ENCODE results near the gene ZNF485. TPM values are rescaled to one million over a fixed set of nuclear protein-coding genes. Genes with fewer than 3 reads are reported as not detected.
"Not testable (repeated sequence)": the region's sequence is repeated elsewhere in the genome, so short reads cannot be mapped to it uniquely, and the experiment has no call there.

ZNF485 gene
- total RNA-seq, 2 experiments from 2014 or later: 4.1 to 4.7 TPM

DNA sequence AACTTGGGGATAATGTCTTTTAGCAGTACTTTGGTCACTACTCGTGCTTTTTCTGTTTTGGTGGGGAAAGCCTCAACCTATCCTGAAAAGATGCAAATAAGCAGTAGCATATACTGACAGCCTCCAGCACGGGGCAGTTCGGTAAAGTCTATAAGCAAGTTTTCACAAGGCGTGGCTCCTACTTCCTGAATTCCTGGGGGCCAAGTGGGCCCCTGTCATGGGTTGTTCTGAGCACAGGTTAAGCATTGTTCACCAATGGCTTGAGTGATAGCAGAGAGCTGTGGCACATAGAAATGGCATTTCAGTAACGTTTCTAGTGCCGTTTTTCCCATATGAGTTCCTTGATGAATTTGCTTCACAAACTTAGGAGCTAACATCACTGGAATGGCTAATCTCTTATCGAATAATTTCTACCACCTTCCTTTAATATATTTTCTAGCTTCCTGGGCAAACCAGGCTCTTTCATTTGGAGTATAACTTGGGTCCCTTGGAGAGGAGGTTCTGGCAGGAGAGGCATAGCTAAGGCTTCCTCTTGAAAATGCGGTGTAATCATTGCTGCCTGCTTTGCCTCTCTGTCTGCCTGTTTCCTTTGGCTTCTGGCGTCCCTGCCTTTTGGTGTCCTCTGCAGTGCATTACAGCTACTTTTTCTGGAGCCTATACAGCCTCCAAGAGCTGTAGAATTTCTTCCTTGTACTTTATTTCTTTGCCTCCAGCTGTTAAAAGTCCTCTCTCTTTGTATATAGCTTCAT lies 20.1 kb upstream of the ZNF485 start:
- ChIA-PET POLR2A (no interaction called here), CTCF (no interaction called here)
- Mint-ChIP-seq H3K27me3 (peaks cover 7% of the 10 kb centered on the region), H3K27ac (no peak overlapping the region), H3K9me3 (peaks cover 4% of the 10 kb centered on the region), H3K36me3 (no peaks in the 10 kb centered on the region), H3K4me3 (no peak overlapping the region), H3K4me1 (ENCODE audit: low read depth) (no peaks in the 10 kb centered on the region)
- DNase-seq: no peak
- intact Hi-C loops (cut with micrococcal nuclease): no loop called here

DNA sequence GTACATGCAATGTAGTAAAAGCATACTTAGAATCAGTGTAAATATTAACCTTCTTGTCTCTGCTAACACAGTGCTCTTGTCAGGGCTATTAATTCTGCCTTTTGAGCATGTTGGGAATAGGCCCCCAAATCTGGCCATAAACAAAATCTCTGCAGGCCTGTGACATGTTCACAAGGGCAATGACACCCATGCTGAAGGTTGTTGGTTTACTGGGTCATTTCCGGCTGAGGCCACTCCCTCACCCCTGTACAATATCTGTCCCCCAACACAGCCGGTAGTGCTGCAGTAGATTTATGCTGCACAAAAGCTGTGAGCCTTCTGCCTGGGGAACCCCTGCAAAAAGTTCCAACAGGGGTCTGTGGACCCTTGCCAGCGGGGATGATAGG lies 19.5 kb upstream of the ZNF485 start:
- DNase-seq; H3K4me1 Mint-ChIP-seq (ENCODE audit: low read depth); CTCF ChIA-PET; H3K4me3 Mint-ChIP-seq; H3K9me3 Mint-ChIP-seq; H3K27ac Mint-ChIP-seq; H3K36me3 Mint-ChIP-seq; POLR2A ChIA-PET; H3K27me3 Mint-ChIP-seq; intact Hi-C loops (cut with micrococcal nuclease): not testable (repeated sequence)

- H3K27ac Mint-ChIP-seq: no peak overlapping the region
- DNase-seq: no peak
- peaks cover 20% of the 10 kb centered on the region for H3K4me1 Mint-ChIP-seq (ENCODE audit: low read depth)
- peaks cover 9% of the 10 kb centered on the region for H3K36me3 Mint-ChIP-seq
- no peak overlapping the region for H3K4me3 Mint-ChIP-seq
- intact Hi-C loops (cut with micrococcal nuclease): no loop called here
- H3K9me3 Mint-ChIP-seq: peaks cover 22% of the 10 kb centered on the region
- ChIA-PET POLR2A (no interaction called here), CTCF (no interaction called here)
- H3K27me3 Mint-ChIP-seq: peaks cover 8% of the 10 kb centered on the region
Observed at GRCh38 chr10:43591303-43591904, 14.8 kb upstream of the ZNF485 start.

- CTCF ChIA-PET: no interaction called here
- POLR2A ChIA-PET: interaction anchor here (0.5 to 1.4 kb wide), 3 partner anchors 11 to 186 kb away, joined by 3 to 7 read pairs (median 3); partner anchors contain the start of gene ZNF485
- H3K27ac Mint-ChIP-seq: no peak overlapping the region
Observed at GRCh38 chr10:43594944-43595589, 11.2 kb upstream of the ZNF485 start.

GRCh38 chr10:43595739-43596298 lies 10.4 kb upstream of the ZNF485 start:
- Mint-ChIP-seq H3K36me3 (peaks cover 9% of the 10 kb centered on the region), H3K27me3 (peaks cover 2% of the 10 kb centered on the region), H3K27ac (peak overlapping the region; percentile 10), H3K4me3 (peak overlapping the region; percentile 0), H3K9me3 (peaks cover 19% of the 10 kb centered on the region), H3K4me1 (ENCODE audit: low read depth) (peaks cover 23% of the 10 kb centered on the region)
- DNase-seq: peak; percentile 66
- CTCF ChIA-PET: no interaction called here
- intact Hi-C loops (cut with micrococcal nuclease): loop anchor here (1.0 to 5.0 kb wide), 3 partner anchors 10 to 454 kb away; partner anchors contain the start of gene ZNF485
- POLR2A ChIA-PET: interaction anchor here (0.5 to 1.4 kb wide), 4 partner anchors 11 to 186 kb away, joined by 3 to 7 read pairs (median 3); partner anchors contain the start of gene ZNF485

More at GRCh38 chr10:43594944-43595589, 11.2 kb upstream of the ZNF485 start:
- DNase-seq: peak; percentile 68
- Mint-ChIP-seq H3K36me3 (peaks cover 9% of the 10 kb centered on the region), H3K4me3 (peak overlapping the region; percentile 38), H3K9me3 (peaks cover 22% of the 10 kb centered on the region), H3K27me3 (peaks cover 7% of the 10 kb centered on the region), H3K4me1 (ENCODE audit: low read depth) (peaks cover 23% of the 10 kb centered on the region)
- intact Hi-C loops (cut with micrococcal nuclease): loop anchor here (1.0 to 5.0 kb wide), 2 partner anchors 19 to 453 kb away; no protein-coding TSS in a partner anchor

- POLR2A ChIA-PET: no interaction called here
- peaks cover 7% of the 10 kb centered on the region for H3K36me3 Mint-ChIP-seq
- intact Hi-C loops (cut with micrococcal nuclease): loop anchor here (1.0 to 5.0 kb wide), 2 partner anchors 10 to 454 kb away; partner anchors contain the start of gene ZNF485
Observed at GRCh38 chr10:43596546-43596945, 9.7 kb upstream of the ZNF485 start.

GRCh38 chr10:43598446-43598845 lies 7.8 kb upstream of the ZNF485 start:
- H3K36me3 Mint-ChIP-seq: peaks cover 2% of the 10 kb centered on the region
- H3K27ac Mint-ChIP-seq: no peak overlapping the region
- no peak for DNase-seq
- intact Hi-C loops (cut with micrococcal nuclease): loop anchor here (5.0 kb wide), 1 partner anchor 456 kb away; no protein-coding TSS in a partner anchor
- ChIA-PET POLR2A (no interaction called here), CTCF (no interaction called here)
- peaks cover 2% of the 10 kb centered on the region for H3K27me3 Mint-ChIP-seq
- H3K4me3 Mint-ChIP-seq: no peak overlapping the region
- H3K9me3 Mint-ChIP-seq: peaks cover 3% of the 10 kb centered on the region
- H3K4me1 Mint-ChIP-seq (ENCODE audit: low read depth): peaks cover 23% of the 10 kb centered on the region

More at GRCh38 chr10:43596546-43596945, 9.7 kb upstream of the ZNF485 start:
- Mint-ChIP-seq H3K27me3 (peaks cover 2% of the 10 kb centered on the region), H3K9me3 (peaks cover 15% of the 10 kb centered on the region), H3K4me3 (no peak overlapping the region), H3K27ac (no peak overlapping the region), H3K4me1 (ENCODE audit: low read depth) (peaks cover 23% of the 10 kb centered on the region)
- no peak for DNase-seq
- CTCF ChIA-PET: no interaction called here

GRCh38 chr10:43599333-43599732 lies 6.9 kb upstream of the ZNF485 start:
- Mint-ChIP-seq H3K27ac (no peak overlapping the region), H3K36me3 (no peaks in the 10 kb centered on the region), H3K9me3 (no peaks in the 10 kb centered on the region), H3K27me3 (no peaks in the 10 kb centered on the region), H3K4me1 (ENCODE audit: low read depth) (peaks cover 23% of the 10 kb centered on the region), H3K4me3 (no peak overlapping the region)
- DNase-seq: no peak
- CTCF ChIA-PET: no interaction called here
- POLR2A ChIA-PET: no interaction called here
- intact Hi-C loops (cut with micrococcal nuclease): loop anchor here (5.0 kb wide), 1 partner anchor 457 kb away; no protein-coding TSS in a partner anchor

DNA sequence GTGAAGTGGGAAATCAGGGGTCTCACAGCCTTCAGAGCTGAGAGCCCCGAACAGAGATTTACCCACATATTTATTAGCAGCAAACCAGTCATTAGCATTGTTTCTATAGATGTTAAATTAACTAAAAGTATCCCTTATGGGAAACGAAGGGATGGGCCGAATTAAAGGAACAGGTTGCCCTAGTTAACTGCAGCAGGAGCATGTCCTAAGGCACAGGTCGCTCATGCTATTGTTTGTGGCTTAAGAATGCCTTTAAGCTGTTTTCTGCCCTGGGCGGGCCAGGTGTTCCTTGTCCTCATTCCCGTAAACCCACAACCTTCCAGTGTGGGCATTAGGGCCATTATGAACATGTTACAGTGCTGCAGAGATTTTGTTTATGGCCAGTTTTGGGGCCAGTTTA lies 4.7 kb upstream of the ZNF485 start:
- POLR2A ChIA-PET; H3K4me1 Mint-ChIP-seq (ENCODE audit: low read depth); H3K9me3 Mint-ChIP-seq; DNase-seq; H3K4me3 Mint-ChIP-seq; H3K36me3 Mint-ChIP-seq; CTCF ChIA-PET; intact Hi-C loops (cut with micrococcal nuclease); H3K27ac Mint-ChIP-seq; H3K27me3 Mint-ChIP-seq: not testable (repeated sequence)

DNA sequence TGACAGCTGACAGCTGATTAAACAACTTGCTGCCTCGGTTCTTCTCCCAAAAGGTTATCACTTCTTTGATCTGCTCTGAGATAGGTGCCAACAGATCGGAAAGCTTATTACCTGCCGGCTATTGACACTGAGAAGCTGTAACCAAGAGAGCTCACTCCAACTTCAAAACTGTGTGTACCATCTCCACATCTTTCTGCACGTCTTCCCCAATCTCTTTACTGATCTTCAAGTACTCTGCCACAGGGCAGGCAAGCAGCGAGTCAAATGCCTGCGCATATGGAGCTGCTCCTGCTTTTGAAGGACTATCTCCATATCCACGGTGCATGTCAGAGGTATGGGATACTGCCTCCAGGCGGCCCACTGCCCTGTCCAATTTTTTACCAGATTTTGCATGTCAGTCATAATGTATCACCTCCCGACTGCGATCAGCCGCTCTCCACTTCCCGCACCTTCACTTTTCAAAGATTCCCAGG lies 352 bp upstream of the ZNF485 start:
- Mint-ChIP-seq H3K4me3 (peak overlapping the region; percentile 79), H3K9me3 (no peaks in the 10 kb centered on the region), H3K36me3 (peaks cover 21% of the 10 kb centered on the region), H3K27ac (no peak overlapping the region), H3K4me1 (ENCODE audit: low read depth) (peaks cover 32% of the 10 kb centered on the region), H3K27me3 (no peaks in the 10 kb centered on the region)
- intact Hi-C loops (cut with micrococcal nuclease): loop anchor here (1.0 kb wide), 3 partner anchors 10 to 42 kb away; partner anchors contain the start of gene ZNF32
- no peak for DNase-seq
- ChIA-PET POLR2A (interaction anchor here (1.4 kb wide), 2 partner anchors 11 to 32 kb away, joined by 3 to 7 read pairs; no protein-coding TSS in a partner anchor), CTCF (no interaction called here)

DNA sequence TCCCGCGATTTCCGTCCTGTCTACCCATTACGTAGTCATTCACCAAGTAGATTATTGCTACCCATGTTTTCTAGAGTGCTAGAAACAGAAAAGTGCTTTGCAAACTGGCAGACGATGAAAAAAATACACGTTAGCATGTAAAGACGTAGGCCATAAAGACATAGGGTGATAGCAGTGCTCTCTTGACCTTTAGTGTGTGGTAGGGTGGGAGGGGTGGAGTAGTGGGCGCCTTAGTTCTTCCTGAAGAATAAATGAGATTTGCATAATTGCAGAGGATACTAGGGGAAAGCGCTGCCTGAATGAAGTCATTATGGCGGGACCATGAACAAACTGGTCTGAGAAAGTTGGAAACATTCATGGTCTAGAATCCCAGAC lies 948 bp downstream of the ZNF485 start:
- peak overlapping the region; percentile 69 for H3K27ac Mint-ChIP-seq
- peaks cover 32% of the 10 kb centered on the region for H3K4me1 Mint-ChIP-seq (ENCODE audit: low read depth)
- ChIA-PET CTCF (no interaction called here), POLR2A (interaction anchor here (1.4 kb wide), 2 partner anchors 12 to 33 kb away, joined by 3 to 7 read pairs; no protein-coding TSS in a partner anchor)
- H3K36me3 Mint-ChIP-seq: peaks cover 31% of the 10 kb centered on the region
- intact Hi-C loops (cut with micrococcal nuclease): no loop called here
- no peak for DNase-seq
- peak overlapping the region; percentile 79 for H3K4me3 Mint-ChIP-seq
- H3K27me3 Mint-ChIP-seq: no peaks in the 10 kb centered on the region
- no peaks in the 10 kb centered on the region for H3K9me3 Mint-ChIP-seq

DNA sequence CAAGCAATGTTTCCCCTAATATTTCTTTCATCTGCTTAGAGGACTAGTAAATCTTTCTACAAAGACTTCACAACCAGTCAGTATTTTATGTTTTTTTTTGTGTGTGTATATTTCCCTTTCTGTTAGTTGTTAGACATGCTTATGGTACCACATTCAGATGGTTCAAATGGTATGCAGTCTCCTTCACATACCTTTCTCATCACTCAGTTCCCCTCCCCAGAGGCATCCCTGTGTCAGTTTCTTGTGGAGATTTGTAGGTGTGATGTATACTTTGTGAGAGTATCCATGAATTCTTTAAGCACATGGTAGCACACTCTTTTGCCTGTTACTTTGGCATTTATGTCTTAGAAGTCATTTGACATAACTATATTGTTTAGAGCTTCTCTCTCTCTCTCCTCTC lies 4.4 kb downstream of the ZNF485 start:
- Mint-ChIP-seq H3K27ac (no peak overlapping the region), H3K36me3 (peaks cover 60% of the 10 kb centered on the region), H3K9me3 (peaks cover 9% of the 10 kb centered on the region), H3K4me1 (ENCODE audit: low read depth) (peaks cover 34% of the 10 kb centered on the region), H3K4me3 (no peak overlapping the region), H3K27me3 (no peaks in the 10 kb centered on the region)
- DNase-seq: no peak
- CTCF ChIA-PET: no interaction called here
- POLR2A ChIA-PET: no interaction called here
- intact Hi-C loops (cut with micrococcal nuclease): no loop called here

Measured in activated CD4-positive, alpha-beta memory T cell treated with anti-CD3 and anti-CD28 coated beads for 36 hours (primary cell).